Measurements from ENCODE around the gene PRELID1. TPM values are rescaled to one million over a fixed set of nuclear protein-coding genes. Genes with fewer than 3 reads are reported as not detected.

Gene PRELID1
- total and polyA plus RNA-seq, 10 of the 15 experiments (the other 5 are each of a cell fraction or from before 2014, with no cell fraction given) = 30.9 to 584 (median 254) TPM

DNA sequence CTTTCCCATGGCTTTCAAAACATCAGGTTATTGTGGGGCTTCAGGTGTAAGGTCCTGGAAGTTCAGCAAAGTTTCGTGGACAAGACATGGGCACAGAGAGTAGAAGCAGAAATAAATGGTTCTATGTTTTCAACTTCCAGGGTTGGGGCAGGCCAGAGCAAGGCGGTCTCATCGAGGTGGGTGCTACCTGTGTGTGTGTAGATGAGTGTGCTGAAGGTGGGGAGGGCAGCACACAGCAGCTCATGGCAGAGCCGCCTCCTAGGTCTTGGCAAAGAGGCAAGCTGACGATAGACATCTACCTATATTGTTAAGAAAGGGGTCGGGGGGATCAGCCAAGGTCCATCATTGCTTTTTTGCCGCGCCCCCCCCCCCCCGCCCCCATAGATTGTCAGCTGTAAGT lies 3.9 kb upstream of the PRELID1 start:
- CTCF ChIA-PET = interaction anchor here (0.7 to 4.6 kb wide), 5 partner anchors 10 to 202 kb away, joined by 3 to 25 read pairs (median 5); no protein-coding TSS in a partner anchor
- Histone ChIP-seq H3K27ac (ENCODE audit: control insufficient read depth, insufficient read depth) (peak overlapping the region; percentile 83), H3K4me1 (ENCODE audit: control insufficient read depth, insufficient read depth, low read length) (peaks cover 44% of the 10 kb centered on the region), H3K9ac (ENCODE audit: control insufficient read depth, insufficient read depth, low read length) (no peak overlapping the region), H3K4me2 (ENCODE audit: control insufficient read depth, insufficient read depth) (no peak overlapping the region), H3K79me2 (ENCODE audit: control insufficient read depth, insufficient read depth, low read length) (peaks cover 31% of the 10 kb centered on the region), H4K20me1 (ENCODE audit: control insufficient read depth, insufficient read depth) (no peaks in the 10 kb centered on the region), H3K27me3 (replicated peaks in 1 of 2; ENCODE audit: control insufficient read depth in 2 of 2, insufficient read depth in 2 of 2, low read length in 1 of 2) (no peaks in the 10 kb centered on the region), H3K9me3 (replicated peaks; ENCODE audit: control insufficient read depth, insufficient read depth, low read length) (no peaks in the 10 kb centered on the region), H2AFZ (ENCODE audit: control insufficient read depth, low read depth, low read length) (no peak overlapping the region), H3K36me3 (ENCODE audit: control insufficient read depth in 2 of 2, insufficient read depth in 2 of 2, low read length in 1 of 2) (peaks cover 10 to 13% of the 10 kb centered on the region in 2 experiments; a peak in 3 of 4 replicates), H3K4me3 (no peak overlapping the region)
- POLR2A ChIA-PET = interaction anchor here (0.5 to 0.6 kb wide), 3 partner anchors 125 to 191 kb away, joined by 3 to 7 read pairs (median 5); no protein-coding TSS in a partner anchor
- intact Hi-C loops (cut with micrococcal nuclease; ENCODE audit: unreplicated experiment) (loop anchor here (5.0 to 10.0 kb wide), 3 partner anchors 162 to 295 kb away; partner anchors contain the start of gene TMED9), in situ Hi-C loops (cut with MboI) (loop anchor here (5.0 kb wide), 1 partner anchor 182 kb away; no protein-coding TSS in a partner anchor)
- WGBS (ENCODE audit: insufficient coverage, insufficient replicate concordance, low lambda C conversion rate, missing lambda C conversion rate) = 56% methylated on average over 9 of the region's 9 CpGs
- DNase-seq (ENCODE audit: low read depth, low spot score) = no peak
- RAD21 ChIA-PET (ENCODE audit: unreplicated experiment) = interaction anchor here (0.5 to 1.3 kb wide), 2 partner anchors 187 to 212 kb away, joined by 3 to 5 read pairs; no protein-coding TSS in a partner anchor
- no TSS peak for BruUV-seq (replicated peaks)
- no peak for FAIRE-seq
- TF ChIP-seq MTA2 (IDR thresholded peaks at IDR 0.05; ENCODE audit: low read depth) (no peak), POLR2A (IDR thresholded peaks at IDR 0.05; ENCODE audit: low read depth, low read length) (peak; percentile 12; the same call in 1 of the 2 replicates)
- SMC1A ChIA-PET (ENCODE audit: uncharacterized antibody, unreplicated experiment) = interaction anchor here (1.0 to 1.1 kb wide), 2 partner anchors 11 to 187 kb away, joined by 3 read pairs; no protein-coding TSS in a partner anchor
- ATAC-seq = no peak

DNA sequence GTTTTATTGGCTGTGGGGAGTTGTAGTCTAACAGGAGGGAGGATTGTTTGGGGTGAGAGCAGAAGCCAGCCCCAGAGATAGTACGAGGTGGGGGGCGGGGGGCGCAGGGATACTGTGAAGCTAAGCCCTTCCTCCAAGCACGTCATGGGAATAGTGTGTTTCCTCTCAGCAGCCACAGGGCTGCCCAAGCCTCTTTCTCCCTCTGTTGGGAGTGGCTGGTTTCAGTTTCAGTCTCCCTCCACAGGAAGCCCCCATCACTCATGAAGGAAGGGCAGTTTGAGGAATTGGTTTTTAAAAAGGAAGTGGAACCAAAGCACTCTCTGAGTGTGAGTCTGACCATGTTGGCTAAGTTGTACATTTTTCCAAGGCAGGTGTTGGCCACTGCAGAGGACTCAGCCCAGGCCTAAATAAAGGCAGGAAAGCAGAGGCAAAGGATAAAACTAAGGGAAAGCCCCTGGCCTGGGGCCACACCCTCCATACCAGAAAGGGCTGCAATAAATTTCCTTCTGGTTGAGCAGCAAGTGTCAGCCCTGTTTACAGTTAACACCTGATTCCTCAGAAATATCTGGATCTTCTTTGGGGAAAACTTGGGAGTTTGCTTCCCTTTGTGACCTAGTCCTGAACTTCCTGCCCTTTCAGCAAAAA lies 3.2 kb upstream of the PRELID1 start:
- in situ Hi-C loops (cut with MboI) = no loop called here
- TF ChIP-seq JUNB (IDR thresholded peaks at IDR 0.05) (0 out of 2 replicates have a peak, but pooled peaks have one; percentile 16), EP300 (IDR thresholded peaks at IDR 0.05; ENCODE audit: borderline replicate concordance in 1 of 2, control insufficient read depth in 1 of 2, low read depth in 2 of 2, low read length in 2 of 2) (peak; percentile 60 to 66; a peak in 2 of 4 replicates), PML (IDR thresholded peaks at IDR 0.05; ENCODE audit: low read length) (peak; percentile 58; the same call in 1 of the 2 replicates), BHLHE40 (IDR thresholded peaks at IDR 0.05; ENCODE audit: borderline replicate concordance in 1 of 2, low read depth in 2 of 2, low read length in 1 of 2) (peak in 1 of 2 experiments; percentile 40; a peak in 1 of 4 replicates), SPI1 (IDR thresholded peaks at IDR 0.05; ENCODE audit: borderline replicate concordance, insufficient read depth, low read depth, low read length) (peak; percentile 96), IKZF1 (conservative IDR thresholded peaks at IDR 0.05) (peak; percentile 97)
- TF ChIP-seq, protein P1, sequence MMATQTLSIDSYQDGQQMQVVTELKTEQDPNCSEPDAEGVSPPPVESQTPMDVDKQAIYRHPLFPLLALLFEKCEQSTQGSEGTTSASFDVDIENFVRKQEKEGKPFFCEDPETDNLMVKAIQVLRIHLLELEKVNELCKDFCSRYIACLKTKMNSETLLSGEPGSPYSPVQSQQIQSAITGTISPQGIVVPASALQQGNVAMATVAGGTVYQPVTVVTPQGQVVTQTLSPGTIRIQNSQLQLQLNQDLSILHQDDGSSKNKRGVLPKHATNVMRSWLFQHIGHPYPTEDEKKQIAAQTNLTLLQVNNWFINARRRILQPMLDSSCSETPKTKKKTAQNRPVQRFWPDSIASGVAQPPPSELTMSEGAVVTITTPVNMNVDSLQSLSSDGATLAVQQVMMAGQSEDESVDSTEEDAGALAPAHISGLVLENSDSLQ (IDR thresholded peaks at IDR 0.05) = peak; percentile 92

More for the DNA sequence above, 3.2 kb upstream of the PRELID1 start:
- SMC1A ChIA-PET (ENCODE audit: uncharacterized antibody, unreplicated experiment) = interaction anchor here (2.0 kb wide), 1 partner anchor 10 kb away, joined by 10 read pairs; the partner anchor contains the start of gene MXD3
- Histone ChIP-seq H3K27me3 (replicated peaks in 1 of 2; ENCODE audit: control insufficient read depth in 2 of 2, insufficient read depth in 2 of 2, low read length in 1 of 2) (no peaks in the 10 kb centered on the region), H3K36me3 (ENCODE audit: control insufficient read depth in 2 of 2, insufficient read depth in 2 of 2, low read length in 1 of 2) (peaks cover 5 to 14% of the 10 kb centered on the region in 2 experiments; a peak in 3 of 4 replicates), H4K20me1 (ENCODE audit: control insufficient read depth, insufficient read depth) (no peaks in the 10 kb centered on the region), H3K4me3 (peak overlapping the region; percentile 34), H3K27ac (ENCODE audit: control insufficient read depth, insufficient read depth) (peak overlapping the region; percentile 83), H3K4me2 (ENCODE audit: control insufficient read depth, insufficient read depth) (peak overlapping the region; percentile 78), H3K4me1 (ENCODE audit: control insufficient read depth, insufficient read depth, low read length) (peaks cover 48% of the 10 kb centered on the region), H3K79me2 (ENCODE audit: control insufficient read depth, insufficient read depth, low read length) (peaks cover 37% of the 10 kb centered on the region), H3K9ac (ENCODE audit: control insufficient read depth, insufficient read depth, low read length) (peak overlapping the region; percentile 18), H3K9me3 (replicated peaks; ENCODE audit: control insufficient read depth, insufficient read depth, low read length) (no peaks in the 10 kb centered on the region), H2AFZ (ENCODE audit: control insufficient read depth, low read depth, low read length) (no peak overlapping the region)
- WGBS (ENCODE audit: insufficient coverage, insufficient replicate concordance, low lambda C conversion rate, missing lambda C conversion rate) = 0% methylated on average over 4 of the region's 4 CpGs
- RAD21 ChIA-PET (ENCODE audit: unreplicated experiment) = interaction anchor here (0.5 to 1.9 kb wide), 6 partner anchors 10 to 186 kb away, joined by 3 to 12 read pairs (median 4); no protein-coding TSS in a partner anchor
- POLR2A ChIA-PET = interaction anchor here (0.5 to 2.2 kb wide), 6 partner anchors 90 to 757 kb away, joined by 3 to 11 read pairs (median 7); partner anchors contain the start of gene NSD1
- DNase-seq (ENCODE audit: low read depth, low spot score) (peak; percentile 77), ATAC-seq (peak; percentile 64), FAIRE-seq (peak; percentile 94)
- CTCF ChIA-PET = interaction anchor here (0.6 to 4.6 kb wide), 10 partner anchors 9 to 229 kb away, joined by 3 to 35 read pairs (median 5); partner anchors contain the start of gene RGS14
- BruUV-seq (replicated peaks) = TSS peak; percentile 36
- intact Hi-C loops (cut with micrococcal nuclease; ENCODE audit: unreplicated experiment) = loop anchor here (5.0 to 10.0 kb wide), 3 partner anchors 163 to 294 kb away; partner anchors contain the start of gene TMED9
